GM12878 (cell line): ENCODE measurements around the gene PMIS2. TPM values are rescaled to one million over a fixed set of nuclear protein-coding genes. Genes with fewer than 3 reads are reported as not detected.

ENCODE experiments used
- ATAC-seq: fragments of 200-7000 bp; cut with Tn5 transposase; 3 replicates; pipeline ENCODE4 v1.9.1; 2020; ENCODE audit warnings: mild to moderate bottlenecking, moderate library complexity
- BruUV-seq: library from RNA; stranded (reverse); fragments of 400-500 nt; replicated peaks from 2 replicates; lab custom pipeline; 2021; lab: Mats Ljungman, UMichigan
- CTCF ChIA-PET: fragments of 300-600 bp; sonication (Branson Sonifier 250); formaldehyde crosslinking; extraction: SDS; loops from one replicate; lab custom pipeline; 2021; ENCODE audit warnings: inconsistent platforms; lab: Yijun Ruan, JAX
- POLR2A ChIA-PET: fragments of 350-600 bp; formaldehyde crosslinking; extraction: SDS; loops from one replicate; lab custom pipeline; 2021; ENCODE audit warnings: inconsistent platforms; lab: Charles Lee
- RAD21 ChIA-PET: fragments of 300-600 bp; sonication (Branson Sonifier 250); formaldehyde crosslinking; loops from one replicate; lab custom pipeline; 2023; ENCODE audit warnings: antibody characterized with exemption; ENCODE audit not compliant: unreplicated experiment; lab: Charles Lee
- SMC1A ChIA-PET: fragments of 300-600 bp; sonication (Branson Sonifier 250); formaldehyde crosslinking; loops from one replicate; lab custom pipeline; 2023; ENCODE audit not compliant: unreplicated experiment, uncharacterized antibody; lab: Charles Lee
- DNase-seq: peaks from one replicate; pipeline ENCODE4 v3.0.0-alpha.2; 2011; ENCODE audit warnings: low read depth, low spot score
- FAIRE-seq: peaks from 3 replicates; lab custom pipeline; 2011; peaks lifted over from hg19 to GRCh38; lab: Jason Lieb, UNC
- H2AFZ ChIP-seq: 2 replicates; pipeline ENCODE4 v1.6.0; 2011; ENCODE audit warnings: low read depth, low read length, control low read depth; ENCODE audit not compliant: control insufficient read depth
- H3K27ac ChIP-seq: 2 replicates; pipeline ENCODE4 v1.5.1; 2011; ENCODE audit warnings: control low read depth; ENCODE audit not compliant: control insufficient read depth, insufficient read depth
- H3K27me3 ChIP-seq, 2 experiments: replicated peaks in 1 of 2; 2 replicates each; pipeline versions ENCODE4 v1.6.0 to v1.6.1; 2011; ENCODE audit warnings: low read length in 1 of 2; ENCODE audit not compliant: control insufficient read depth in 2 of 2, insufficient read depth in 2 of 2
- H3K36me3 ChIP-seq, 2 experiments: 2 replicates each; pipeline ENCODE4 v1.5.1; 2011; ENCODE audit warnings: low read length in 1 of 2; ENCODE audit not compliant: control insufficient read depth in 2 of 2, insufficient read depth in 2 of 2
- H3K4me1 ChIP-seq: 2 replicates; pipeline ENCODE4 v1.6.1; 2011; ENCODE audit warnings: mild to moderate bottlenecking, low read length, moderate library complexity, mixed read lengths; ENCODE audit not compliant: control insufficient read depth, insufficient read depth
- H3K4me2 ChIP-seq: 2 replicates; pipeline ENCODE4 v1.6.0; 2011; ENCODE audit warnings: control low read depth; ENCODE audit not compliant: control insufficient read depth, insufficient read depth
- H3K4me3 ChIP-seq: fragments of 200-600 bp; sonication (generic); 2 replicates; pipeline ENCODE4 v1.5.1; 2016
- H3K79me2 ChIP-seq: 2 replicates; pipeline ENCODE4 v1.6.0; 2011; ENCODE audit warnings: low read length; ENCODE audit not compliant: control insufficient read depth, insufficient read depth
- H3K9ac ChIP-seq: 2 replicates; pipeline ENCODE4 v1.8.0; 2011; ENCODE audit warnings: low read length, control low read depth, mixed read lengths; ENCODE audit not compliant: control insufficient read depth, insufficient read depth
- H3K9me3 ChIP-seq: replicated peaks from 3 replicates; pipeline ENCODE4 v1.5.1; 2011; ENCODE audit warnings: mild to moderate bottlenecking, low read length; ENCODE audit not compliant: control insufficient read depth, insufficient read depth
- H4K20me1 ChIP-seq: 2 replicates; pipeline ENCODE4 v1.6.0; 2011; ENCODE audit not compliant: control insufficient read depth, insufficient read depth
- ASH2L ChIP-seq: fragments of 300-600, 200-600 bp; sonication (generic); IDR thresholded peaks from 2 replicates; pipeline ENCODE4 v1.6.1; 2017; ENCODE audit warnings: low read depth, mild to moderate bottlenecking, borderline replicate concordance
- ATF3 ChIP-seq: IDR thresholded peaks from 2 replicates; pipeline ENCODE4 v1.6.1; 2011; ENCODE audit warnings: low read depth, mild to moderate bottlenecking, low read length, moderate library complexity, borderline replicate concordance; ENCODE audit errors: extremely low read depth
- BCL11A ChIP-seq: IDR thresholded peaks from 2 replicates; pipeline ENCODE4 v1.6.1; 2011; ENCODE audit warnings: low read depth, low read length
- BCLAF1 ChIP-seq: fragments of 450-650 bp; IDR thresholded peaks from 2 replicates; pipeline ENCODE4 v1.6.1; 2017; ENCODE audit warnings: antibody characterized with exemption, mild to moderate bottlenecking, moderate library complexity
- CBFB ChIP-seq: IDR thresholded peaks from 2 replicates; pipeline ENCODE4 v1.6.1; 2016; ENCODE audit warnings: antibody characterized with exemption, low read depth
- KAT2A ChIP-seq: conservative IDR thresholded peaks from 2 replicates; pipeline ENCODE4 v1.6.1; 2011; ENCODE audit warnings: low read depth, low read length; ENCODE audit not compliant: control insufficient read depth
- PBX3 ChIP-seq: IDR thresholded peaks from 2 replicates; pipeline ENCODE4 v1.6.1; 2011; ENCODE audit warnings: mild to moderate bottlenecking, low read depth, low read length, moderate library complexity; ENCODE audit not compliant: insufficient replicate concordance
- SMARCA5 ChIP-seq: fragments of 450-650 bp; IDR thresholded peaks from 2 replicates; pipeline ENCODE4 v1.6.1; 2017; ENCODE audit warnings: mild to moderate bottlenecking
- YY1 ChIP-seq: IDR thresholded peaks from 2 replicates; pipeline ENCODE4 v1.6.1; 2011; ENCODE audit warnings: low read depth, mild to moderate bottlenecking, low read length
- ZNF687 ChIP-seq: fragments of 450-650 bp; IDR thresholded peaks from 2 replicates; pipeline ENCODE4 v1.6.1; 2017; ENCODE audit warnings: mild to moderate bottlenecking, moderate library complexity
- WGBS: methylation state at CpG from one replicate; pipeline ENCODE4 v1.1.6; 2016; ENCODE audit warnings: low lambda C conversion rate; ENCODE audit not compliant: insufficient replicate concordance, insufficient coverage; ENCODE audit errors: missing lambda C conversion rate; 5-methylcytosine and 5-hydroxymethylcytosine counted together
- in situ Hi-C: fragments of 300-500 bp; cut with MboI; formaldehyde crosslinking; loops from 9 replicates; pipeline ENCODE4 v1.14.3; 2018; ENCODE audit warnings: mixed read lengths
- intact Hi-C: fragments of 100-400 bp; cut with micrococcal nuclease; formaldehyde crosslinking; loops from one replicate; pipeline ENCODE4 v1.14.2; 2022; ENCODE audit not compliant: unreplicated experiment
- polyA plus RNA-seq, 11 experiments: library from polyadenylated mRNA; depleted of rRNA in 4 of 11; unstranded in 6 of 11; stranded (reverse) in 5 of 11; fragments of >200 nt; fragmentation: Nextera tagmentation in 4 of 11; fragmentation: Illumina TruSeq in 1 of 11; extraction: Ambion mirVana in 4 of 11; extraction: Trizol in 1 of 11; gene quantifications; 1 replicate in 1 of 11; 2 replicates in 10 of 11; pipeline versions ENCODE4 v1.2.1 to v1.2.3, GENCODE V29; 2011 to 2016; ENCODE audit warnings: inconsistent platforms in 2 of 11, missing spikeins in 2 of 11, low read depth in 1 of 11
- total RNA-seq, 4 experiments: library from RNA; depleted of rRNA in 3 of 4; stranded (reverse); fragments of >200 nt in 3 of 4; fragmentation: Illumina TruSeq in 1 of 4; extraction: Trizol in 1 of 4; gene quantifications; 2 replicates each; pipeline versions ENCODE4 v1.2.1 to v1.2.3, GENCODE V29; 2013 to 2021

Gene PMIS2
- total and polyA plus RNA-seq, 10 of the 15 experiments (the other 5 are each of a cell fraction or from before 2014, with no cell fraction given): not detected

GRCh38 chr19:35542209-35542608 lies 43.8 kb upstream of the PMIS2 start (continued):
- TF ChIP-seq YY1: no peak
- no peak for TF ChIP-seq BCLAF1
- TF ChIP-seq, all 136 proteins: peak for 0

GRCh38 chr19:35543280-35544109 lies 42.5 kb upstream of the PMIS2 start:
- FAIRE-seq (no peak), DNase-seq (no peak), ATAC-seq (no peak)
- Histone ChIP-seq H3K4me1 (peaks cover 31% of the 10 kb centered on the region), H4K20me1 (no peaks in the 10 kb centered on the region), H2AFZ (no peak overlapping the region), H3K79me2 (peaks cover 18% of the 10 kb centered on the region), H3K27ac (no peak overlapping the region), H3K4me3 (no peak overlapping the region), H3K9me3 (no peaks in the 10 kb centered on the region), H3K9ac (no peak overlapping the region), H3K4me2 (no peak overlapping the region; the same call in 1 of the 2 replicates), H3K36me3 (peaks cover 0 to 2% of the 10 kb centered on the region in 2 experiments; a peak in 2 of 4 replicates), H3K27me3 (no peaks in the 10 kb centered on the region)
- ChIA-PET CTCF (interaction anchor here (2.7 kb wide), 1 partner anchor 34 kb away, joined by 24 read pairs; no protein-coding TSS in a partner anchor), POLR2A (interaction anchor here (0.6 to 1.5 kb wide), 2 partner anchors 33 to 119 kb away, joined by 3 read pairs; no protein-coding TSS in a partner anchor), SMC1A (interaction anchor here (1.6 kb wide), 1 partner anchor 10 kb away, joined by 3 read pairs; no protein-coding TSS in a partner anchor), RAD21 (interaction anchor here (1.5 kb wide), 1 partner anchor 33 kb away, joined by 5 read pairs; no protein-coding TSS in a partner anchor)
- in situ Hi-C loops (no loop called here), intact Hi-C loops (loop anchor here (2.0 kb wide), 1 partner anchor 33 kb away; no protein-coding TSS in a partner anchor)
- WGBS: 90% methylated on average over 15 of the region's 15 CpGs
- no TSS peak for BruUV-seq
- TF ChIP-seq ATF3: no peak
- no peak for TF ChIP-seq CBFB
- TF ChIP-seq ZNF687: no peak
- no peak for TF ChIP-seq SMARCA5
- TF ChIP-seq ASH2L: no peak
- TF ChIP-seq BCL11A: no peak
- TF ChIP-seq PBX3: no peak
- TF ChIP-seq KAT2A: no peak
